Endothelial cell (in vitro differentiated cells): ENCODE data around the gene C3orf80. TPM values are rescaled to one million over a fixed set of nuclear protein-coding genes. Genes with fewer than 3 reads are reported as not detected.

ENCODE experiments used
- DNase-seq: peaks from one replicate; pipeline ENCODE4 v3.0.0; 2021; ENCODE audit warnings: low spot score
- H3K27ac Mint-ChIP-seq: one replicate; pipeline ENCODE4 v1.8.0; 2021; ENCODE audit warnings: mixed read lengths, inconsistent platforms; ENCODE audit not compliant: unreplicated experiment
- H3K27me3 Mint-ChIP-seq: one replicate; pipeline ENCODE4 v1.8.0; 2021; ENCODE audit warnings: mild to moderate bottlenecking, moderate library complexity, mixed read lengths, inconsistent platforms; ENCODE audit not compliant: unreplicated experiment
- H3K36me3 Mint-ChIP-seq: one replicate; pipeline ENCODE4 v1.8.0; 2021; ENCODE audit warnings: mild to moderate bottlenecking, low read depth, mixed read lengths, inconsistent platforms; ENCODE audit not compliant: unreplicated experiment
- H3K4me1 Mint-ChIP-seq: one replicate; pipeline ENCODE4 v1.8.0; 2021; ENCODE audit warnings: mild to moderate bottlenecking, mixed read lengths, inconsistent platforms; ENCODE audit not compliant: unreplicated experiment
- H3K4me3 Mint-ChIP-seq: one replicate; pipeline ENCODE4 v1.8.0; 2021; ENCODE audit warnings: mild to moderate bottlenecking, mixed read lengths, inconsistent platforms; ENCODE audit not compliant: unreplicated experiment
- H3K9me3 Mint-ChIP-seq: one replicate; pipeline ENCODE4 v1.8.0; 2021; ENCODE audit warnings: mixed read lengths, inconsistent platforms; ENCODE audit not compliant: unreplicated experiment
- CTCF ChIP-seq: fragments of 200-600 bp; sonication (generic); IDR thresholded peaks from one replicate; pipeline ENCODE4 v1.5.0; 2021; ENCODE audit warnings: antibody characterized with exemption; ENCODE audit not compliant: unreplicated experiment
- total RNA-seq: library from RNA; stranded (reverse); fragmentation: NEBNext Ultra II Directional; extraction: Animal tissue kit (Norgen Biotek cat#: 25700); gene quantifications from one replicate; pipeline ENCODE4 v1.2.1, GENCODE V29; 2021; ENCODE audit not compliant: unreplicated experiment

Gene C3orf80
- total RNA-seq, 1 donor from 2014 or later: not detected

GRCh38 chr3:160245261-160245800 lies 20.1 kb downstream of the C3orf80 start:
- no peak for TF ChIP-seq CTCF
- Mint-ChIP-seq H3K4me1 (no peaks in the 10 kb centered on the region), H3K27me3 (peaks cover 2% of the 10 kb centered on the region), H3K9me3 (no peaks in the 10 kb centered on the region), H3K27ac (no peak overlapping the region), H3K4me3 (no peak overlapping the region), H3K36me3 (no peaks in the 10 kb centered on the region)
- no peak for DNase-seq

- no peak for DNase-seq
- H3K36me3 Mint-ChIP-seq: no peaks in the 10 kb centered on the region
- H3K27me3 Mint-ChIP-seq: peaks cover 2% of the 10 kb centered on the region
- no peak for TF ChIP-seq CTCF
- no peaks in the 10 kb centered on the region for H3K9me3 Mint-ChIP-seq
- no peak overlapping the region for H3K27ac Mint-ChIP-seq
- no peak overlapping the region for H3K4me3 Mint-ChIP-seq
- no peaks in the 10 kb centered on the region for H3K4me1 Mint-ChIP-seq
Observed at GRCh38 chr3:160247766-160248165, 22.5 kb downstream of the C3orf80 start.

- no peaks in the 10 kb centered on the region for H3K27me3 Mint-ChIP-seq
- DNase-seq: no peak
- no peak for TF ChIP-seq CTCF
- H3K4me1 Mint-ChIP-seq: peaks cover 2% of the 10 kb centered on the region
- no peak overlapping the region for H3K27ac Mint-ChIP-seq
- no peaks in the 10 kb centered on the region for H3K36me3 Mint-ChIP-seq
- no peaks in the 10 kb centered on the region for H3K9me3 Mint-ChIP-seq
- no peak overlapping the region for H3K4me3 Mint-ChIP-seq
Observed at GRCh38 chr3:160253298-160253697, 28.1 kb downstream of the C3orf80 start.

GRCh38 chr3:160257606-160258005 lies 32.4 kb downstream of the C3orf80 start:
- H3K27me3 Mint-ChIP-seq: no peaks in the 10 kb centered on the region
- no peak for TF ChIP-seq CTCF
- peaks cover 2% of the 10 kb centered on the region for H3K4me1 Mint-ChIP-seq
- no peaks in the 10 kb centered on the region for H3K9me3 Mint-ChIP-seq
- no peaks in the 10 kb centered on the region for H3K36me3 Mint-ChIP-seq
- no peak overlapping the region for H3K27ac Mint-ChIP-seq
- no peak for DNase-seq
- no peak overlapping the region for H3K4me3 Mint-ChIP-seq

GRCh38 chr3:160259589-160259988 lies 34.4 kb downstream of the C3orf80 start:
- Mint-ChIP-seq H3K27ac (no peak overlapping the region), H3K27me3 (no peaks in the 10 kb centered on the region), H3K36me3 (no peaks in the 10 kb centered on the region), H3K9me3 (no peaks in the 10 kb centered on the region), H3K4me3 (no peak overlapping the region), H3K4me1 (peaks cover 2% of the 10 kb centered on the region)
- no peak for DNase-seq
- no peak for TF ChIP-seq CTCF
